ENCODE measurements around the gene HABP4.

The HABP4 gene

GRCh38 chr9:96449845-96450612 is at the start of gene HABP4:
TSS of gene HABP4 (plus strand) at chr9:96450169. CDS start at chr9:96450280, 111 bp downstream.
- H3K36me3 ChIP-seq (ENCODE audit: insufficient read depth, low read depth, low read length): no peaks in the 10 kb centered on the region
- H3K27ac ChIP-seq (ENCODE audit: low read length): no peak within 1 kb of the TSS
- H3K9me3 ChIP-seq (ENCODE audit: insufficient read depth, low read depth, low read length): no peaks in the 10 kb centered on the region
- H3K4me3 ChIP-seq (ENCODE audit: low read length): peak within 1 kb of the TSS; percentile 74
- H3K9ac ChIP-seq (ENCODE audit: low read depth, low read length): peak within 1 kb of the TSS; percentile 46; the same call in 1 of the 2 replicates
- peaks cover 36% of the 10 kb centered on the region for H3K27me3 ChIP-seq (ENCODE audit: insufficient read depth, low read length)
- H3K4me1 ChIP-seq (ENCODE audit: insufficient read depth, low read length): peaks cover 6% of the 10 kb centered on the region; the same call in 1 of the 2 replicates

DNA sequence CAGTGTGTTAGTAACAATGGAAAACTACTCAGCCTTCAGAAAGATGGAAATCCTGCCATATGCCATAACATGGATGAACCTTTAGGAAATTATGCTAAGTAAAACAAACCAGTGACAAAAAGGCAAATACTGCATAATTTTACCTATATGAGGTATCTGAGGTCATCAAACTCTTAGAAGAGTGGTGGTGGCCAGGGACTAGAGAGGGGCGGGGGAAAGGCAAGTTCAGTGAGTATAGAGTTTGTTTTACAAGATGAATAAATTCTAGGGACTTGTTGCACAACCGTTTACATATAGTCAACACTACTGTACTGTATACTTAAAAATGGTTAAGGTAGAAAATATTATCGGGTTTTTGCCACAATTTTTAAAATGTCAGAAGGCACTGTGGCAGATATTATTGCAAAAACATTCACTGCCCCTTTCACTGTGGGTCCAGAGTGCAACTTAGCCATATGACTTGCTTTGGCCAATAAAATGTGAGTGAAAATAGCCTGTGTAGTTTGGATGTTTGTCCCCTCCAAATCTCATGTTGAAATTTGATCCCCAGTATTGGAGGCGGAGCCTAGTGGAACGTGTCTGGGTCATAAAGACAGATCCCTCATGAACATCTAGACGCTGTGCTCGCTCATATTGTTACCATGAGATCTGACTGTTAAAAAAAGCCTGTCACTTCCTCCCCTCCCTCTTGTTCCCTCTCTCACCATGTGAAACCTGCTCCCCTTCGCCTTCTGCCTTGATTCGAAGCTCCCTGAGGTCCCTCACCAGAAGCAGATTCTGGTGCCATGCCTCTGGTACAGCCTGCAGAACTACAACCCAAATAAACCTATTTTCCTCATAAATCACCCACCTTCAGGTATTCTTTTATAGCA is 41.3 kb upstream of the HABP4 start:
- Histone ChIP-seq H3K9me3 (ENCODE audit: insufficient read depth, low read depth, low read length) (no peaks in the 10 kb centered on the region), H3K4me1 (ENCODE audit: insufficient read depth, low read length) (peaks cover 21% of the 10 kb centered on the region), H3K27me3 (ENCODE audit: insufficient read depth, low read length) (no peaks in the 10 kb centered on the region), H3K4me3 (ENCODE audit: low read length) (no peak overlapping the region), H3K27ac (ENCODE audit: low read length) (no peak overlapping the region), H3K9ac (ENCODE audit: low read depth, low read length) (no peak overlapping the region), H3K36me3 (ENCODE audit: insufficient read depth, low read depth, low read length) (peaks cover 16% of the 10 kb centered on the region)

- no peaks in the 10 kb centered on the region for H3K9me3 ChIP-seq (ENCODE audit: insufficient read depth, low read depth, low read length)
- H3K4me1 ChIP-seq (ENCODE audit: insufficient read depth, low read length): peaks cover 21% of the 10 kb centered on the region
- no peaks in the 10 kb centered on the region for H3K27me3 ChIP-seq (ENCODE audit: insufficient read depth, low read length)
- H3K4me3 ChIP-seq (ENCODE audit: low read length): no peak overlapping the region
- no peak overlapping the region for H3K9ac ChIP-seq (ENCODE audit: low read depth, low read length)
- H3K36me3 ChIP-seq (ENCODE audit: insufficient read depth, low read depth, low read length): peaks cover 16% of the 10 kb centered on the region
- H3K27ac ChIP-seq (ENCODE audit: low read length): no peak overlapping the region
These were observed 38.7 kb upstream of the HABP4 start for GRCh38 chr9:96411129-96411838.

DNA sequence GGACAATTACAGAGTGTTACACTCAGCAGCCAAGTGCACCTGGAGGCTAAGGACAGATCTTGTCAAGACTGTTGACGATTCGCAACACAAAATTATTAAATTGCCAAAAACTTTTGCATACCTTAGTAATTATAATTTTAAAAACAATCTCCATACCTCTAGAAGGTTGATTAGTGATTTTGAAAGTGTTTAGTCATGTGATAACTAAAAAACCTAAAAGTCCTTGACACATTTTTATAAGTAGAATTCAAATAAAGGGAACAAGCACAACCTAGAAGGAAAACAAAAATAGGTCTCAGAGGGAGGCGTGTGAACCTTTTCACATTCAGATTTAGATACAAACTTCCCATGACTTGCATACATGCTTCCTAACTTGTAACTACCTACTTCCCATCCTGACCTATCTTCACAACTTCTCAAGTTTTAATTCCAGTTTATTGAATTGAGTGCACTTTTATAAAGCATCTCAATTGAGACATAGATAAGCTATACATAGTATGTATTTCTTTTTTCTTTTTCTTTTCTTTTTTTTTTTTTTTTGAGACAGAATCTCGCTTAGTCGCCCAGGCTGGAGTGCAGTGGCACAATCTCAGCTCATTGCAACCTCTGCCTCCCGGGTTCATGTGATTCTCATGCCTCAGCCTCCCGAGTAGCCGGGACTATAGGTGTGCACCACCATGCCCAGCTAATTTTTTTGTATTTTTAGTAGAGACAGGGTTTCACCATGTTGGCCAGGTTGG is 37.6 kb upstream of the HABP4 start:
- no peaks in the 10 kb centered on the region for H3K9me3 ChIP-seq (ENCODE audit: insufficient read depth, low read depth, low read length)
- H3K27me3 ChIP-seq (ENCODE audit: insufficient read depth, low read length): no peaks in the 10 kb centered on the region
- H3K36me3 ChIP-seq (ENCODE audit: insufficient read depth, low read depth, low read length): peaks cover 16% of the 10 kb centered on the region
- H3K4me3 ChIP-seq (ENCODE audit: low read length): no peak overlapping the region
- no peak overlapping the region for H3K27ac ChIP-seq (ENCODE audit: low read length)
- H3K9ac ChIP-seq (ENCODE audit: low read depth, low read length): no peak overlapping the region; the same call in 1 of the 2 replicates
- peaks cover 21% of the 10 kb centered on the region for H3K4me1 ChIP-seq (ENCODE audit: insufficient read depth, low read length)

DNA sequence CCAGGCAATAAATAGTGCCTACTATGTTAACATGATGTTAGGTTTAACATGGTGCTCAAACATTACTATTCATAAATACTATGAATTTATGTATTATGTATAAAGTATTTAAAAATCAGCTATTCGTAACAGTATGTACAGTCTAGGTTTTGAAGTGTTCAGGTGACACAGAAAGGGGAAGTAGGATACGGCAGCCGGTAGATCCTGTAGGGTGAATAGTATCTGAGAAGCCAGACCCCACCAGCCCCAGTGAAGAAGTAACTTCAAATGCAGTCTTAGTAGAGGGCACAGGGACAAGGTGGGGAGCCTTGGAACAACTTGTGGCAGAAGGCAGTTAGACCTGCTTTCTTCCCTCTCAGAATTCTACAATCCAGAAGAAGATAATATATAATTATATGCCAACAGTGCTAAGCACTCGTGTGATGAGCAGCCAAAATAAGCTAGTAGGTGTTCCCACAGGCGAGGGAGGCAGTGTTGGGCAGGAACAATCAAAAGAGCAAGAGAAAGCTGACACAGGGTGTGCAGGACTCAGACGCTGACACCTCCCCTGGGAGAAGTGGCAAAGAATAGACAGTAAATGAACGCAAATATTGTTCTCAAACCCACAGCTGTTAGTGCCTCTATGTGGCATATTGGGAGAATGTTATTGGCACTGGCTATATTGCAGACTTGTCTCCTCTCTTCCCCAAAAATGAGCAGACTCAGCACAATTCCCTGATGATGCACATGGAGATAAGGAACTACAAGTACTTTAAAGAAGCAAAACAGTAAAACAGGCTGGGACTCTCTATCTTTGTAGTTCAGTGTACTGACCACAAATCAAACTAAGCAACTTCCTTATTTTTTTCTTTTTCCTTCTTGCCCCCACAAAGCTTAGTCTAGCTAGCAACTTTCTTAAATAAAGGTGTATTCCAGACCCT is 36.4 kb upstream of the HABP4 start:
- no peak overlapping the region for H3K9ac ChIP-seq (ENCODE audit: low read depth, low read length)
- H3K4me1 ChIP-seq (ENCODE audit: insufficient read depth, low read length): peaks cover 17% of the 10 kb centered on the region
- no peak overlapping the region for H3K4me3 ChIP-seq (ENCODE audit: low read length)
- peaks cover 16% of the 10 kb centered on the region for H3K36me3 ChIP-seq (ENCODE audit: insufficient read depth, low read depth, low read length)
- H3K27ac ChIP-seq (ENCODE audit: low read length): no peak overlapping the region
- no peaks in the 10 kb centered on the region for H3K27me3 ChIP-seq (ENCODE audit: insufficient read depth, low read length)
- H3K9me3 ChIP-seq (ENCODE audit: insufficient read depth, low read depth, low read length): no peaks in the 10 kb centered on the region

- Histone ChIP-seq H3K27me3 (ENCODE audit: insufficient read depth, low read length) (no peaks in the 10 kb centered on the region), H3K27ac (ENCODE audit: low read length) (no peak overlapping the region), H3K36me3 (ENCODE audit: insufficient read depth, low read depth, low read length) (no peaks in the 10 kb centered on the region), H3K9me3 (ENCODE audit: insufficient read depth, low read depth, low read length) (no peaks in the 10 kb centered on the region), H3K9ac (ENCODE audit: low read depth, low read length) (peak overlapping the region; percentile 87), H3K4me1 (ENCODE audit: insufficient read depth, low read length) (peaks cover 21% of the 10 kb centered on the region), H3K4me3 (ENCODE audit: low read length) (peak overlapping the region; percentile 91)
These were observed 32.9 kb upstream of the HABP4 start for GRCh38 chr9:96417051-96417586.

DNA sequence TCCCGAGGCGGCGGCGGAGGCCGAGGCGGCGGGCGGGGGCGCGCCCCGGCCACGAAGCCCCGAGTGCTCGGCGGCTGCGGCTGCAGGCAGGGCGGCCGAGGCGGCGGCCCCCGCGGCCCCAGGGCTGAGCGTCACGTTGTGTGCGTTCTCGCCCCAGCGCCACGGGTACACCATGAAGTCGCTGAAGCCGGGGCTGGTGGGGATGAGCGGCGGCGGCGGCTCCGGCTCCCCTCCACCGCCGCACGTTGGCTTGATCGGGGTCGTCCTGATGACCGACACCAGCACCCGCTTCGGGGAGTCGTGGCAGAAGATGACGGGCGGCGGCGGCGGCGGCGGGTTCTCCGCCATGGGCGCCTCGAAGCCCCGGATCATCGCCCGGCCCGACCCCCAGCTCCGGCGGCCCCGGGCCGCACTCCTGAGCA is 32.3 kb upstream of the HABP4 start:
- H3K4me1 ChIP-seq (ENCODE audit: insufficient read depth, low read length): peaks cover 17% of the 10 kb centered on the region

GRCh38 chr9:96418083-96418919 is 31.7 kb upstream of the HABP4 start, which contains the start of gene ZNF367:
TSS of gene ZNF367 (minus strand) at chr9:96418370. CDS start at chr9:96418032, 338 bp downstream.
- H3K4me3 ChIP-seq (ENCODE audit: low read length): peak within 1 kb of the TSS; percentile 91
- peak within 1 kb of the TSS; percentile 95 for H3K9ac ChIP-seq (ENCODE audit: low read depth, low read length)
- no peaks in the 10 kb centered on the region for H3K36me3 ChIP-seq (ENCODE audit: insufficient read depth, low read depth, low read length)
- no peaks in the 10 kb centered on the region for H3K27me3 ChIP-seq (ENCODE audit: insufficient read depth, low read length)
- peaks cover 14% of the 10 kb centered on the region for H3K4me1 ChIP-seq (ENCODE audit: insufficient read depth, low read length)
- no peaks in the 10 kb centered on the region for H3K9me3 ChIP-seq (ENCODE audit: insufficient read depth, low read depth, low read length)
- peak within 1 kb of the TSS; percentile 67 for H3K27ac ChIP-seq (ENCODE audit: low read length)

More for the DNA sequence above, 32.3 kb upstream of the HABP4 start:
- peak overlapping the region; percentile 81 for H3K4me3 ChIP-seq (ENCODE audit: low read length)
- H3K36me3 ChIP-seq (ENCODE audit: insufficient read depth, low read depth, low read length): no peaks in the 10 kb centered on the region
- H3K27me3 ChIP-seq (ENCODE audit: insufficient read depth, low read length): no peaks in the 10 kb centered on the region
- H3K9ac ChIP-seq (ENCODE audit: low read depth, low read length): peak overlapping the region; percentile 92
- no peak overlapping the region for H3K27ac ChIP-seq (ENCODE audit: low read length)
- no peaks in the 10 kb centered on the region for H3K9me3 ChIP-seq (ENCODE audit: insufficient read depth, low read depth, low read length)

DNA sequence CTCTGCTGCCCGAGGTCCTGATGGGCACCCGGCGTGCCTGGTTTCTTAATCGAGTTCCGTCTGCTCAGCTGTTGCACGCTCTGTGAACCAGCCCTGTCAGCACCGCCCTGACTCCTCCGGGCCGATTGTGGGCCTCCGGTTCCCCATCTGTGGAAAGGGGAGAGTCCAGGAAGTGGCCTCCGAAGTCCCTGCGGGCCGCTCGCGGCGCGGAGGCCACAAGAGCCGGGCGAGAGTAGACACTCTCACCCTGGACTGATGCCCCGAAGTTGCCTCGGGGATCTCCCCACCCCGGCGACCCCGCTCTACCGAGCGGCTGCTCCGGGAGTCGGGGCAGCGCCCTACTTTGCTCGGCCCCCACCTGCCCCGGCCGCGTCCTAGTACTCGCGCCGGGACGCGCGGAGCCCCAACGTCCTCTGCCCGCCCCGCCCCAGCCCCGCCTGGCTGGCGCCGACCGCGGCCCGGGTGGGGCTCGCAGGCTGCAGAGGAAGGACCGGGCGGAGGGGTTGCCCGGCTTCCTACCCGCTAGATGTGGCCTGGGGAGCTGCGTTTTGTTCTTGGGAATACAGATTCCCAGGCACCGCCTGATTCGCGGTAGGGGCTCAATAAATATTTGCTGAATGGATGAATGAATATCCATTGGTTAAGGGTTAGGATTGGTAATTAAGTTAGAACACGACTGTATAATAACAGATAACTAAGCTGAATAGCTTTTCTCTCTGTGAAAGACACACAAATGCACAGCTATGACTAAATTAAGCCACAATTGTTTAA is 30.9 kb upstream of the HABP4 start:
- Histone ChIP-seq H3K9ac (ENCODE audit: low read depth, low read length) (peak overlapping the region; percentile 95; the same call in 1 of the 2 replicates), H3K9me3 (ENCODE audit: insufficient read depth, low read depth, low read length) (no peaks in the 10 kb centered on the region), H3K4me3 (ENCODE audit: low read length) (peak overlapping the region; percentile 81), H3K27me3 (ENCODE audit: insufficient read depth, low read length) (no peaks in the 10 kb centered on the region), H3K27ac (ENCODE audit: low read length) (peak overlapping the region; percentile 67), H3K36me3 (ENCODE audit: insufficient read depth, low read depth, low read length) (no peaks in the 10 kb centered on the region), H3K4me1 (ENCODE audit: insufficient read depth, low read length) (peaks cover 14% of the 10 kb centered on the region)

All from iPS-20b (cell line).